ENCODE measurements around the gene DOK7. TPM values are rescaled to one million over a fixed set of nuclear protein-coding genes. Genes with fewer than 3 reads are reported as not detected.

DOK7 gene
- total RNA-seq, 1 donor from 2014 or later, result 112 TPM

- DNase-seq (ENCODE audit: low read depth), result no peak
Observed at GRCh38 chr4:3519468-3520264, 56.6 kb downstream of the DOK7 start.

DNA sequence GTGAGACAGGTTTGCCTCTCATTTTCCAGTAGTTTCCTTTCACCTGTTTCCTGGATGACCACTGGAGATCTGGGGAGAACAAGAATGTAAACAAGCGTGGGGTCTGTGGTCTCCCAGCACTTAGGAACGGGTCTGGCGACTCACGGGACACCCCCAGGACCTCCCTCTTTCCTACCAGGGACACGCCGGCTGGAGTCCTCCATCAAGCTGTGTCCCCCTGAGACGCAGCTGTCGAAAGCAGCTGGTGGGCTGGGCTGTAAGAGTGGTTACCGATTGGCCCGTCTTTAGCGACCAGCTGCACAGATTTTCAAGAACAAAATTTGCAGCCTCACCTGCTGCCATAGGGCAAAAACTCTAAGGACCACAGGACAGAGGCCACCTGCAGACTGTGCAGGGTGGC, 57.2 kb downstream of the DOK7 start:
- DNase-seq (ENCODE audit: low read depth), result peak; percentile 70

DNA sequence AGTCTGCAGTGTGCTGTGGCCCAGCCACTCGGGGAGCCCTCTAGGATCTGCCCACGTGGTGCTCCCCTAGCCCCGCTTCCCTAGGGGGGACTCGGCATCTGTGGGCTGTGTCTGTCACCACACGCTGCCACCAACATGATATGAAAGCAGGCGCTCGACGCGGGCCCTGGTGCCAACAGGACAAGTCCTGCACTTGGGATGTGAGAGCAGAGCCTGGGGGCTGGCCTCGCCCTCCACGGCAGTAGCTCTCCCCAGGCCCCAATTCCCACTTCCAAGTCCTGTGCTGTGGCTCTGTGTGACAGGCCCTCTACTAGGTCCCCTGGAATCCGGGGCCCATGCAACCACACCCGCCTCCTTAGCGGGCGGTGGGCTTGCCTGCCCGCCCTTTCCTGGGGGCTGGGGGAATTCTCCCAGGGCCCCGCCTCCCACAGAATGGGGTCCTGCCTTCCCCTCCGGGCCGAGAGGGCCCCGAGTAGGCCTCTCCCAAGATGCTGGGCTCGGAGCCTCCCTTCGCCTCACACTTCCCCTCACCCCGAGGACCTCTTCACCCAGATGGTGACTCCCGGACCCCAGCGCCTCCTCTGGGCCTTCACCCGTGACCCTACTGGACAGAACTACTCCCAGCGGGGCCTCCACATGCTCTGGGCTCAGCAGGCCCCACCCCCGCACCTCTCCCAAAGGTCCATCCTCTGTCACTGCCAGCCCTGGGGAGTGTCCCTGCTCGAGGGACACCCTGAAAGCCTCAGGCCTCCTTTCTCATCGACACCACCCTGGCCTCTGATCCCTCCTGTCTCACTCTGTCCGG, 57.9 kb downstream of the DOK7 start:
- DNase-seq (ENCODE audit: low read depth), result no peak

DNA sequence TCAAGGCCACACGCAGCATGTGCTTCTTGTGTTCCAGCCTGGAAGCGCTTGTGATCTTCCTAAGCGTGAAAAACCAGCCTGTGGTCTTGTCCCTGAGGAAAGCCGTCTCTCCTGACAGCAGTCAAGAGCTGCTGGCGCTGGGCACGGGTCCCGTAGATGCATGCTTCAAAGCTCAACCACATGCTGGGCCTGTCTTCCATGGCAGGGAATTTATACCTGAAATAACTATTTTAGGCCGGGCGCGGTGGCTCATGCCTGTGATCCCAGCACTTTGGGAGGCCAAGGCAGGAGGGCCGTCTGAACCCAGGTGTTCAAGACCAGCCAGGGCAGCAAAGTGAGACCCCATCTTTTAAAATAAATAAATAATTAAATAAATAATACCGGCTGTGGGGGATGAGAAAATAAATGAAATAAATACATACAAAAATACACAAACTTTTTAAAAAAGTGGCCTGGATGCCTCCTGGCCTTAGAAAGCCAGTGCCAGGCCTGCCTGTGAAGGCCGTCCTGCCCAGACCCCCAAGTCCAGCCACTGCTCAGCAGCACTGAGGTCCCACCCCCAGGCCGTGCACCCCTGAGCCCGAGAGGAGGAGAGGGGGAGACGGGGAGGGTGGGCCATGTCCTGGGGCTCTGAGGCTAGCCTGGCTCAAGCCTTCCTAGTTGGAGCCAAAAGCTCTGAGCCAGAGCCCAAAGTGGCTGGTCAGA, 58.7 kb downstream of the DOK7 start:
- DNase-seq (ENCODE audit: low read depth), result no peak

DNA sequence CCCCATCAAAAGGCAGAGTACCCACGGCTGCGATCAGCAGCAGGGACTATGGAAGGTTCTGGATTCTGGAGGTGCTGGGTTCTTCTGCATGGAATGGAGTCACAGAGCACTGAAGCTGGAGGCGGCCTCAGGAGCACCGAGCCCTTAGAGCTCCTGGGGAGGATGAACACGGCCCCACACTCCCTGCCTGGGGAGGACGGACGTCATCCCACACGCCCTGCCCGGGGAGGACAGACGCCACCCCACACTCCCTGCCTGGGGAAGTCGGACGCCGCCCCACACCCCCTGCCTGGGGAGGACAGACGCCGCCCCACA, 59.2 kb downstream of the DOK7 start:
- DNase-seq (ENCODE audit: low read depth), result no peak

DNA sequence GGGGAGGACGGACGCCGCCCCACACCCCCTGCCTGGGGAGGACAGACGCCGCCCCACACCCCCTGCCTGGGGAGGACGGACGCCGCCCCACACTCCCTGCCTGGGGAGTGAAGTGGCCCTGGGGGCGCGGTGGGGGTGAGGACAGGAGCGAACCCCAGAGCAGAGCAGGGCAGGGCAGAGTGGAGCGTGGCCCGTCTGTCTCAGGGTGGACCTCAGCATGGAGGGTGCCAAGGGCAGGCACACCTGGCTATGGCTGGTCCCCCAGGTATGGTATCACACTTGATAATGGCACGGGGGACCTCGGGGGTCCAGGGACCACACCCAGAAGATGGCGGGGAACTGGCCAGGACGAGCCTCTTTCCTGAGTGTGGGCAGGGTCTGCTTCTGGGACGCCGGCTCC, 59.5 kb downstream of the DOK7 start:
- no peak for DNase-seq (ENCODE audit: low read depth)

- DNase-seq (ENCODE audit: low read depth), result no peak
Observed at GRCh38 chr4:3523146-3523627, 60.1 kb downstream of the DOK7 start.

- no peak for DNase-seq (ENCODE audit: low read depth)
Observed at GRCh38 chr4:3523628-3524221, 60.6 kb downstream of the DOK7 start.

DNA sequence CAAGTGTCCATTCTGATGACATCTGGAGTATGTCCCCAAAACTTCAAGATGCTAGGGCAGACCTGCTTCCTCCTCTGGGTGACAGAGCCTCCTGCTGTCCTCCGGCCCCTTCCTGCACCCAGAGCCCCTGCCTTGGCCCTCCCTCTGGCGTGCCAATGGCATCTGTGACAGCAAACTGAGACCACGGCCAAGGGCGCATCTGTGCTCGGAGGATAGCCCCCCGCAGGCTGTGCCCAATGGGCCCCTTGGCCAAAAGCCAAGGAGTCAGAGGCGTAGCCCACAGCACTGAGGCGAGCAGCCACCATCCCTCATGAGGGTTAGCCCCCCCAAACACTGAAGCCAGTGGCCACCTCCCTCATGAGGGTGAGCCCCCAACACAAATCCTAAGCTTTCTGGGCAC, 61.2 kb downstream of the DOK7 start:
- DNase-seq (ENCODE audit: low read depth), result no peak

GRCh38 chr4:3524920-3525319, 61.8 kb downstream of the DOK7 start:
- DNase-seq (ENCODE audit: low read depth), result no peak

- no peak for DNase-seq (ENCODE audit: low read depth)
Observed at GRCh38 chr4:3525532-3526430, 62.7 kb downstream of the DOK7 start.

GRCh38 chr4:3526456-3526855, 63.4 kb downstream of the DOK7 start:
- no peak for DNase-seq (ENCODE audit: low read depth)

DNA sequence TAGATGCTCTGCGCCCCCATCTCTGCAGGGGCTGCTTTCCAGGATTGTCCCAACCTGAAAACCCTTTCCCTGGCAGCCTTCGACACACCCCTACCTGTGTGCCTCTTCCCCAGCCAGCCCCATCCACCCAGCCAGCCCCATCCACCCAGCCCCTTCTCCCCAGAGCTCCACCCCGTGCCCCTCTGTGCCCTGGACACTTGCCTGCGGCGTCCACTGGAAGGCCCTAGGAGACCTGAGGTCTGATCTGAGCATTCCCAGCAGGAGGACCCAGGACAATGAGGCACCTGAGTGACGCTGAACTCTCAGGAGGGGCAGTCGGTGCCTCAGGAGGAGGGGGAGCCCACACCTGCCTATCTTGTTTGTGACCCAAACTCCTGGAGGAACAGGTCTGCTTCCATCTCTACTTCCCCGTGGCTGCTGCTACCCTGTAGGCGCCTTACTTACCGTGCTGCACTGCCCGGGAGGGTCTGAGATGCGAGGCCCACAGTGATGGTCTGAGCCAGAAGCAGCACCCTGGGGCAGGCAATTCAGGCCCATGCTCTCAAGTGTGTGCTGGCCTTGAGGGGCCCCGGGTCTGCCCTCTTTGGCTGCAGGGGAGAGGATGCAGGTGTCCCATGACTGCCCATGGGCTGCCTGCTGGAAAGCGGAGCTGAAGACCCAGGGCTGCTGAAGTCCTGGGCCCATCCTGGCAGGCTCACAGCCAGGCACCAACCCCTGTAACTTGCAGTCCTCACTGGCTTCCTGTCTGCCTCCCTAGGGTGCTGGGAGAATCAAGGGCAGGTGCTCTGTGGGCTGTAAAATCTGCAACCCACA, 64.2 kb downstream of the DOK7 start:
- DNase-seq (ENCODE audit: low read depth), result no peak

DNA sequence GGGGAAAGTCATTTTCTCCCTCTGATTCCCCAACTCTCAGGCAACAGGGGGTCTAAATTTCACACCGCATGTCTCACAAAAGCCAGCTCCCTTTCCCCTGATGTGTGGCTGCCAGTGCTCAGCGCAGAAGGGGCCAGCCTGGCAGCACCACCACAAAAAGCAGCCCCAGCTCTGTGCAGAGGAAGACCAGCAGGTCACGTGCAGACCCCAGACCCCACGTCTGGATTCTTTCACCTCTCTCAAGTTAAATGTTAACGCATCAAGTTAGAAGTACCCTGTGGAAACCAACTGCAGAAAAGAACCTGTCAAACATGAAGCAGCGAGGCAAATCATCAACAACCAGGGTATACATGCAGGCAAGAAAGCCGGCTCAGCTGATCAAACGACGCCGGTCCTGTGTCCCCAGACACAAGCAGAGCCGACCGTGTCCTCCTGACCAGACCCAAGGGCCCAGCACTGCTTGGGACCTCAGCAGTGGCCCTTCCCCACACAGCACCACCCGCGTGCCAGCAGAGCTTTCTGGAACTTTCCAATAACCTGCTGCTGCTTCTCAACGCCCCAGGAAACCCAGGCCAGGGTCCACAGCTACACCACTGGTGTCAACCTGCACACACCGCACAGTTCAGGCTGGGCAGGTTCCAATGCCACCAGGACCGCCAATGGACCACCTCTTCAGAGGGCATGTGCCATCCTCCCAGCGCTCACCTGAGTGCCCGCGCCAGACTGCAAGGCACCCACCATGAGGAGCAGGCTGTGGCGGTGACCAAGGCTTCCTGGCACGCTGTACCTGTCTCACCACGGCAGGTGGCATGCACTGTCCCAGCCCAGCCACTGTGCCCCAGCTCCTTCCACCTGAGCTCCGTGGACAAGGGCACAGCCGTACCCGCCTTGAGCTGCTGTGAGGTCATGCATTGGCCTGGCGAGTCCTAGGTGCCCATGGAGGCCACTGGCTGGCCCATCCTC, 65.1 kb downstream of the DOK7 start:
- no peak for DNase-seq (ENCODE audit: low read depth)

DNA sequence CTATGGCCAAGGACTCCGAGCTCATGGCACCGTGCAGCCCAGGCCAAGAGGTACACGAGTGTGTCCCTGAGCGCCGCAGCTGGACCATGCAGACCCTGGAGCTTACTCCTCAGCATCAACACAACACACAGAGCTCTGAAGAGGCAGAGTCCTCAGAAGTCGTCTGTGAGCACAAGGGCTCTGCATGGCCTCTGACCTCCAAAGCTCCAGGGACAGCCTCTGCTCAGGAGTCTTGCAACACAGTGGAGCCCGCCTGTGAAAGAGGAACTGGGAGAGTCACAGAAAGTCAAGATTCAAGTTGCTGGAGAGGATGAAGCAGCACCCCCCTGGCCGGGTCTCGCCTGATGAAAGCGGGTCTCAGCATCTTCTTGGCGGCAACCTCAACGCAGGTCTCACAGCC, 66.3 kb downstream of the DOK7 start:
- no peak for DNase-seq (ENCODE audit: low read depth)

DNA sequence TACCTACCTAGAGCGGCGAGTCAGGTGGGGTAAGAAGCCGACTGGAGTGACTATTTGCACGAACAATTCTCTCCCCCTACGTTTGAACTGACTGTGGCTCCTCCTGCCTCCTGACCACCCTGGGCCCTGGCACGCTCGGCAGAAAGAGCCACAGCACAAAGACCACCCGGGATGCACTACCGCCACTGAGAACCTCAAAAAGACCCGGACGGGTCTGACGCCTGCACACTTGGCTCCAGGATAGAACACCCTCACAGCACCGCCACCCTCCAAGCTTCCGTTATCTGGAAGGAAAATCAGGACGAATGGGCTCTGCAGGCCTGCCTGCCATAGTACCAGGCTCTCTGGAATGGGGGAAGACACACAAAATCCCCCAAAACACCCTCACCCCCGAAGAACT, 66.9 kb downstream of the DOK7 start:
- no peak for DNase-seq (ENCODE audit: low read depth)

- peak; percentile 59 for DNase-seq (ENCODE audit: low read depth)
Observed at GRCh38 chr4:3530663-3531254, 67.7 kb downstream of the DOK7 start.

DNA sequence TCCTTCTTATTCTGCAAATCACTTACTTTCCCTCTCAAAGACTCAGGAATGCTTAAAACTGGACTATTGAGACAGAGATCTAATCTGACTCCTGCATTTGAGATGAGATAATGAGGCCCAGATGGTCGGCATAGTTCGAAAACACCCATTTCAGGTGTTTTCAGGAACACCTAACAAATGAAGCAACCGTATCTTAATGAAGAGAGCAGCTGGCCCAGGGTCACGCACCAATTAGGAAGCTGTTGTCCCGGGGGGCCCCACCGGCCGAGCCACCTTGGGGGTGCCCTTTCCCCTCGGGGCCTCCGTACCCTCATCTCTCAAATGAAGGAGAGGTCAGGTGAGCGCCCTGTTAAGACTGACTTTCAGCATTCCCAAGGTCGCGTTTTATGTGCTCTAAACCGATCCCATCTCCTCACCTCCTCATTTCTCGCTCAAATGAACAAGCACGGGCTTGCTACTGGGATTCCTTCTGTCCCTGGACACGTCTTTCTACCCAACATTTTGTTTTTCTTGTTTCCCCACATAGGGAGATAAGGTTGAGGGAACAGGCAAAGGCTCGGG, 68.3 kb downstream of the DOK7 start:
- DNase-seq (ENCODE audit: low read depth), result no peak

Measured in myocyte (in vitro differentiated cells).